ENCODE measurements around the gene ERAP2.
A peak's percentile ranks its signal among the peaks of the same experiment; 100 is the strongest.
"Not testable (repeated sequence)": the region's sequence is repeated elsewhere in the genome, so short reads cannot be mapped to it uniquely, and the experiment has no call there.

The ERAP2 gene

DNA sequence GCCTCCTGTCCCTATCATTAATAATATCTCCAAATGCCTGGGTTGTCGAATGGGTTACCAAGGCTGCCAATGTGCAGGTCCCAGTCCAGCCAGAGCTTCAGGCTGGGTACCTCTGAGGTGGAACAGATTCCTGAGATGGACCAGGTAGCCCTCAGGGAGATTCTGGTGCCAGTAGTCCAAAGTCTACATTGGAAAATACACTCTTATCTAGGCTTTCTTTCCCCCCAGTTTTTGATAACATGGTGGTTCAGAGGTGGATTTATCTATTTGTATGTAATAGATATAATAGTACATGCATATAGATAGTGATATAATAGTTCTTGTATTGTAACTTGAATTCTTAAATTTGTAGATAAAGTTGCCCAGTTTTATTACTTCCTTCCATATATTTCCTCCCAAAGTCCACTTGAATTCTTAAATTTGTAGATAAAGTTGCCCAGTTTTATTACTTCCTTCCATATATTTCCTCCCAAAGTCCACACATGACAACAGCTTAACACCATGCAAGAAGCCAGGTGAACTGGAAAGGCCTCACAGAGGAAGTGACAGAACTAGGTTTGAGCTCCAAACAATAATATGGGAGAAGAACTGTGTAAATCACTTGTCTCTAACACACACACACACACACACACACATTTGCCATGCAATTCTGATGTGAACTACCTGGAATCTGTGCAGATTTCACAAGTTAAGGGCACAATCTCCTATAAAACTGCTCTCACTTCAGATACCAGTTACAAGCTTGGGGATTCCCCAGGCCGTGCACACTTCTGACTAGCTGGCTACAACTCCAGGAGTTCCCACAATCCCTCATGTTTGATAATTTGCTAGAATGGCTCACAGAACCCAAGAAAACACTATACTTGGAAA lies 37.9 kb upstream of the ERAP2 start:
- Histone ChIP-seq H3K4me2 (ENCODE audit: low read length) (no peak overlapping the region), H3K23ac (ENCODE audit: low read length) (no peak overlapping the region), H4K5ac (ENCODE audit: low read length) (no peak overlapping the region), H3K18ac (ENCODE audit: low read length) (no peak overlapping the region), H3K79me1 (ENCODE audit: low read length) (no peaks in the 10 kb centered on the region), H3K9ac (ENCODE audit: low read length) (no peak overlapping the region), H3K4me1 (ENCODE audit: control insufficient read depth, low read depth, low read length) (no peaks in the 10 kb centered on the region), H2BK15ac (replicated peaks; ENCODE audit: low read depth) (no peak overlapping the region), H3K36me3 (ENCODE audit: control insufficient read depth, insufficient read depth, low read length) (no peaks in the 10 kb centered on the region), H3K27ac (ENCODE audit: low read depth, low read length) (no peak overlapping the region), H3K56ac (ENCODE audit: low read length) (no peak overlapping the region), H3K4me3 (ENCODE audit: low read length) (no peak overlapping the region), H2BK120ac (ENCODE audit: low read depth, low read length) (no peak overlapping the region), H3K4ac (ENCODE audit: low read depth, low read length) (no peak overlapping the region), H2AK5ac (ENCODE audit: low read length) (no peak overlapping the region), H4K8ac (ENCODE audit: low read depth, low read length) (no peak overlapping the region), H2BK5ac (ENCODE audit: low read length) (no peak overlapping the region), H3K79me2 (ENCODE audit: control insufficient read depth, insufficient read depth, low read length) (no peaks in the 10 kb centered on the region), H3K27me3 (ENCODE audit: insufficient read depth, low read length, poor library complexity) (no peaks in the 10 kb centered on the region)
- no peak for DNase-seq
- WGBS (ENCODE audit: extremely low coverage, insufficient coverage, low lambda C conversion rate) = no CpG with 5 or more reads among the region's 2 CpGs

DNA sequence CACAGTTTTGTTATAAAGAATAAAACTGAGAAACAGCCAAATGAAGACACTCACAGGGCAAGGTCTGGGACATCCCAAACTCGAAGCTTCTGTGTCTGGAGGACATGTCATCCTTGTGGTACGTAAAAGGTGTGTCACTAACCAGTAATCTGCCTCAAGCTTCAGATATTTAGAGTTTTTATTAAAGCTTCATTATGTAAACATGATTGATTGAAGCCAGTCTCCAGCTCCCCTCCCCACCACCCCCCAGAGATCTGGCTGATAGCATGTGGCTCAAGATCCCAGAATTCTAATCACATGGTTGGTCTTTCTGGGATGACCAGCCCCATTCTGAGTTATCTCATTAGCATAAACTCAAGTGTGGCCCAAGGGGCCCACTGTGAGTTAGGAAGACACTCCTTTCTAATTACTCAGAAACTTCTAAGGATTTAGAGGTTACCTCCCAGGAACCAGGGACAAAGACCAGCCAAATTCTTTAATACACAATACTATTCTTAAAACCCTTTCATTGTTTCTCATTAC lies 37.2 kb upstream of the ERAP2 start:
- H3K9ac ChIP-seq (ENCODE audit: low read length) = no peak overlapping the region
- no peak overlapping the region for H2AK5ac ChIP-seq (ENCODE audit: low read length)
- no peak overlapping the region for H2BK15ac ChIP-seq (replicated peaks; ENCODE audit: low read depth)
- no peak overlapping the region for H3K4ac ChIP-seq (ENCODE audit: low read depth, low read length)
- no peak overlapping the region for H4K5ac ChIP-seq (ENCODE audit: low read length)
- no peak overlapping the region for H2BK120ac ChIP-seq (ENCODE audit: low read depth, low read length)
- H3K4me1 ChIP-seq (ENCODE audit: control insufficient read depth, low read depth, low read length) = no peaks in the 10 kb centered on the region
- WGBS (ENCODE audit: extremely low coverage, insufficient coverage, low lambda C conversion rate) = no CpG with 5 or more reads among the region's 2 CpGs
- H3K4me3 ChIP-seq (ENCODE audit: low read length) = no peak overlapping the region
- no peak overlapping the region for H3K23ac ChIP-seq (ENCODE audit: low read length)
- H3K4me2 ChIP-seq (ENCODE audit: low read length) = no peak overlapping the region
- no peak overlapping the region for H4K8ac ChIP-seq (ENCODE audit: low read depth, low read length)
- H3K56ac ChIP-seq (ENCODE audit: low read length) = no peak overlapping the region
- no peak overlapping the region for H3K27ac ChIP-seq (ENCODE audit: low read depth, low read length)
- H3K36me3 ChIP-seq (ENCODE audit: control insufficient read depth, insufficient read depth, low read length) = no peaks in the 10 kb centered on the region
- H3K18ac ChIP-seq (ENCODE audit: low read length) = no peak overlapping the region
- no peaks in the 10 kb centered on the region for H3K27me3 ChIP-seq (ENCODE audit: insufficient read depth, low read length, poor library complexity)
- no peak for DNase-seq
- no peaks in the 10 kb centered on the region for H3K79me2 ChIP-seq (ENCODE audit: control insufficient read depth, insufficient read depth, low read length)
- H3K79me1 ChIP-seq (ENCODE audit: low read length) = no peaks in the 10 kb centered on the region
- no peak overlapping the region for H2BK5ac ChIP-seq (ENCODE audit: low read length)

DNA sequence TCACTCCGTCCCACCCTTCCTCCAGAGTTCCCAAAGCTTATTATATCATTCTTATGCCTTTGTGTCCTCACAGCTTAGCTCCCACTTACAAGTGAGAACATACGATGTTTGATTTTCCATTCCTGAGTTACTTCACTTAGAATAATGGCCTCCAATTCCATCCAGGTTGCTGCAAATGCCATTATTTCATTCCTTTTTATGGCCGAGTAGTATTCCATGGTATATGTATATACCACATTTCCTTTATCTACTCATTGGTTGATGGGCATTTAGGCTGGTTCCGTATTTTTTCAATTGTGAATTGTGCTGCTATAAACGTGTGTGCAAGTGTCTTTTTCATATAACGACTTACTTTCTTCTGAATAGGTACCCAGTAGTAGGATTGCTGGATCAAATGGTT lies 34.4 kb upstream of the ERAP2 start:
- not testable (repeated sequence) for H2BK15ac ChIP-seq (replicated peaks; ENCODE audit: low read depth); H3K4me3 ChIP-seq (ENCODE audit: low read length); H4K8ac ChIP-seq (ENCODE audit: low read depth, low read length); H2BK5ac ChIP-seq (ENCODE audit: low read length); H3K18ac ChIP-seq (ENCODE audit: low read length); H3K56ac ChIP-seq (ENCODE audit: low read length); H3K79me2 ChIP-seq (ENCODE audit: control insufficient read depth, insufficient read depth, low read length); DNase-seq; H2AK5ac ChIP-seq (ENCODE audit: low read length); H2BK120ac ChIP-seq (ENCODE audit: low read depth, low read length); H3K79me1 ChIP-seq (ENCODE audit: low read length); H3K4me1 ChIP-seq (ENCODE audit: control insufficient read depth, low read depth, low read length); H4K5ac ChIP-seq (ENCODE audit: low read length); H3K9ac ChIP-seq (ENCODE audit: low read length); H3K27ac ChIP-seq (ENCODE audit: low read depth, low read length); H3K36me3 ChIP-seq (ENCODE audit: control insufficient read depth, insufficient read depth, low read length); H3K27me3 ChIP-seq (ENCODE audit: insufficient read depth, low read length, poor library complexity); H3K4me2 ChIP-seq (ENCODE audit: low read length); H3K23ac ChIP-seq (ENCODE audit: low read length); H3K4ac ChIP-seq (ENCODE audit: low read depth, low read length)
- no CpG with 5 or more reads among the region's 6 CpGs for WGBS (ENCODE audit: extremely low coverage, insufficient coverage, low lambda C conversion rate)

- Histone ChIP-seq H2BK120ac (ENCODE audit: low read depth, low read length) (no peak overlapping the region), H3K23ac (ENCODE audit: low read length) (no peak overlapping the region), H3K4me1 (ENCODE audit: control insufficient read depth, low read depth, low read length) (no peaks in the 10 kb centered on the region), H4K5ac (ENCODE audit: low read length) (no peak overlapping the region), H3K18ac (ENCODE audit: low read length) (no peak overlapping the region), H3K79me1 (ENCODE audit: low read length) (no peaks in the 10 kb centered on the region), H3K27me3 (ENCODE audit: insufficient read depth, low read length, poor library complexity) (no peaks in the 10 kb centered on the region), H3K56ac (ENCODE audit: low read length) (no peak overlapping the region), H2BK15ac (replicated peaks; ENCODE audit: low read depth) (no peak overlapping the region), H3K36me3 (ENCODE audit: control insufficient read depth, insufficient read depth, low read length) (no peaks in the 10 kb centered on the region), H3K27ac (ENCODE audit: low read depth, low read length) (no peak overlapping the region), H3K4ac (ENCODE audit: low read depth, low read length) (no peak overlapping the region), H2AK5ac (ENCODE audit: low read length) (no peak overlapping the region), H3K4me3 (ENCODE audit: low read length) (no peak overlapping the region), H4K8ac (ENCODE audit: low read depth, low read length) (no peak overlapping the region), H3K9ac (ENCODE audit: low read length) (no peak overlapping the region), H3K79me2 (ENCODE audit: control insufficient read depth, insufficient read depth, low read length) (no peaks in the 10 kb centered on the region), H3K4me2 (ENCODE audit: low read length) (no peak overlapping the region), H2BK5ac (ENCODE audit: low read length) (no peak overlapping the region)
- no peak for DNase-seq
- no CpG with 5 or more reads among the region's 3 CpGs for WGBS (ENCODE audit: extremely low coverage, insufficient coverage, low lambda C conversion rate)
Measured at GRCh38 chr5:96843140-96843539, 33.2 kb upstream of the ERAP2 start.

- Histone ChIP-seq H3K56ac (ENCODE audit: low read length) (no peak overlapping the region), H3K79me2 (ENCODE audit: control insufficient read depth, insufficient read depth, low read length) (no peaks in the 10 kb centered on the region), H3K79me1 (ENCODE audit: low read length) (no peaks in the 10 kb centered on the region), H3K4me2 (ENCODE audit: low read length) (no peak overlapping the region), H3K4me3 (ENCODE audit: low read length) (no peak overlapping the region), H2AK5ac (ENCODE audit: low read length) (no peak overlapping the region), H3K27ac (ENCODE audit: low read depth, low read length) (no peak overlapping the region), H3K4ac (ENCODE audit: low read depth, low read length) (no peak overlapping the region), H3K27me3 (ENCODE audit: insufficient read depth, low read length, poor library complexity) (no peaks in the 10 kb centered on the region), H2BK120ac (ENCODE audit: low read depth, low read length) (no peak overlapping the region), H3K18ac (ENCODE audit: low read length) (no peak overlapping the region), H2BK5ac (ENCODE audit: low read length) (no peak overlapping the region), H2BK15ac (replicated peaks; ENCODE audit: low read depth) (no peak overlapping the region), H3K36me3 (ENCODE audit: control insufficient read depth, insufficient read depth, low read length) (no peaks in the 10 kb centered on the region), H3K23ac (ENCODE audit: low read length) (no peak overlapping the region), H3K4me1 (ENCODE audit: control insufficient read depth, low read depth, low read length) (no peaks in the 10 kb centered on the region), H4K8ac (ENCODE audit: low read depth, low read length) (no peak overlapping the region), H4K5ac (ENCODE audit: low read length) (no peak overlapping the region), H3K9ac (ENCODE audit: low read length) (no peak overlapping the region)
- peak; percentile 57 for DNase-seq
- no CpG with 5 or more reads among the region's 4 CpGs for WGBS (ENCODE audit: extremely low coverage, insufficient coverage, low lambda C conversion rate)
Measured at GRCh38 chr5:96844481-96844990, 31.8 kb upstream of the ERAP2 start.

All from mesendoderm (in vitro differentiated cells).